Pancreas (tissue), 10 donors: ENCODE measurements around the gene NPHP4. TPM values are rescaled to one million over a fixed set of nuclear protein-coding genes. Genes with fewer than 3 reads are reported as not detected.

Experiments
- ATAC-seq, 4 donors: fragments of 200-7000 bp; cut with Tn5 transposase; one replicate each; pipeline versions ENCODE4 v1.8.0 to v1.9.1; 2020; ENCODE audit warnings: mild to moderate bottlenecking in 4 of 4, moderate library complexity in 4 of 4
- DNase-seq, 6 donors: peaks; one replicate each; pipeline ENCODE4 v3.0.0-alpha.2; 2020
- FAIRE-seq: peaks from 2 replicates; lab custom pipeline; 2012; peaks lifted over from hg19 to GRCh38; lab: Jason Lieb, UNC
- H3K27ac ChIP-seq, 4 donors: fragments of 200-600 bp; sonication (generic); 1 replicate in 3 of 4; 2 replicates in 1 of 4; pipeline versions ENCODE4 v1.5.0 to v1.8.0; 2020
- H3K27me3 ChIP-seq, 4 donors: fragments of 200-600 bp; one replicate each; pipeline ENCODE4 v1.8.0; 2021
- H3K36me3 ChIP-seq, 3 donors: fragments of 200-600 bp; sonication (generic) in 1 of 3; one replicate each; pipeline versions ENCODE4 v1.5.0 to v1.8.0; 2020 to 2021
- H3K4me1 ChIP-seq, 3 donors: fragments of 200-600 bp; one replicate each; pipeline ENCODE4 v1.8.0; 2021
- H3K4me3 ChIP-seq, 4 donors: fragments of 200-600 bp; sonication (generic) in 2 of 4; one replicate each; pipeline versions ENCODE4 v1.5.0 to v1.8.0; 2020 to 2021
- H3K9me3 ChIP-seq, 4 donors: fragments of 200-600 bp; one replicate each; pipeline ENCODE4 v1.8.0; 2021
- WGBS, 2 donors: extraction: QIAGEN DNeasy Blood & Tissue Kit; methylation state at CpG; one replicate each; pipeline ENCODE4 v1.1.7; 2013; 5-methylcytosine and 5-hydroxymethylcytosine counted together
- intact Hi-C, 3 donors: fragments of 100-400 bp; cut with DNase I; formaldehyde crosslinking; loops; one replicate each; pipeline versions ENCODE4 v1.11.1 to v1.14.2; 2022
- polyA plus RNA-seq, 2 donors: library from polyadenylated mRNA; stranded (reverse); fragments of 200-250 nt; gene quantifications; one replicate each; pipeline ENCODE4 v1.2.3, GENCODE V29; 2013
- total RNA-seq, 6 donors: library from RNA; stranded (reverse); fragmentation: NEBNext Ultra II Directional in 4 of 6; extraction: Animal tissue kit (Norgen Biotek cat#: 25700) in 4 of 6; gene quantifications; one replicate each; pipeline versions ENCODE4 v1.2.1 to v1.2.4, GENCODE V29; 2021 to 2023
- TF ChIP-seq, protein P1 (sequence below), 4 donors: fragments of 200-600 bp; sonication (generic) in 3 of 4; IDR thresholded peaks; one replicate each; pipeline versions ENCODE4 v1.5.0 to v1.8.0; 2021; ENCODE audit warnings: antibody characterized with exemption in 4 of 4
- donor health status: healthy with polysubstance abuse.
- donor health status: DM: no; HTN: no; CAD: no; lungs with moderate emphysema.
- donor health status: DM: no; HTN: no; CAD: no.
- donor health status: control.
- donor health status: control.
- donor health status: Bipolar disorder and iron deficiency.
- donor health status: DM: yes; HTN: yes; CAD: no.
- donor health status: DM: no; HTN: no; CAD: no.
- donor health status: DM: no; HTN: no; CAD: no.
- donor health status: DM: yes; HTN: yes; CAD: no.

The NPHP4 gene
- total and polyA plus RNA-seq, 8 donors: 4.0 to 9.7 (median 5.7) TPM

DNA sequence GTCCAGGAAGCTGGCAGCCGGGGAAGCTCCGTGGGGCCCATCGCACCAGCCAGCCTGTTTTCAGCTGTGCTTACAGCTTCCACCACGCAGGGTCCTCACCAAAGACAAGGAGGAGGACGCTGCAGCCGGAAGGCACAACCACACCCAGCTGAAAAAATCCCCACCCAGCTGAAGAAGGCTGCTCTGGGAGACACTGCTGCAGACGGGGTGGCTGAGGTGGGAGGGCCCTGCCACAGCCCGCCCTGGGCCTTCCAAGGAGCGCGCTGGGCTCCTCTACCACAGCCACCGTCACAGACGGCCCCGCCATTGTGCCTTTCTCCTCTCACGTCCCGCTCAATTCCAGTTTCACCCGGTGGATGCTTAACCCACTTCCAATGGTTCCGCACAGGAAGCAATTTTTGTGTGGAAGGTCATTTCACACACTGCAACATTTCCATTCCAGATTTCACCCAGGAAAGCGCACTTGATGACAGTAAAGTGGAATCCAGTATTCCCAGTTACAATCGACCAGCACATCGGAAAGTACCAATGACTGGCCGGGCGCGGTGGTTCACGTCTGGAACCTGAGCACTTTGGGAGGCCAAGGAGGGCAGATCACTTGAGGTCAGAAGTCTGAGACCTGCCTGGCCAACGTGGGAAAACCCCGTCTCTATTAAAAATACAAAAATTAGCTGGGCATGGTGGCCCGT is 47.9 kb downstream of the NPHP4 start:
- TF ChIP-seq, protein P1, sequence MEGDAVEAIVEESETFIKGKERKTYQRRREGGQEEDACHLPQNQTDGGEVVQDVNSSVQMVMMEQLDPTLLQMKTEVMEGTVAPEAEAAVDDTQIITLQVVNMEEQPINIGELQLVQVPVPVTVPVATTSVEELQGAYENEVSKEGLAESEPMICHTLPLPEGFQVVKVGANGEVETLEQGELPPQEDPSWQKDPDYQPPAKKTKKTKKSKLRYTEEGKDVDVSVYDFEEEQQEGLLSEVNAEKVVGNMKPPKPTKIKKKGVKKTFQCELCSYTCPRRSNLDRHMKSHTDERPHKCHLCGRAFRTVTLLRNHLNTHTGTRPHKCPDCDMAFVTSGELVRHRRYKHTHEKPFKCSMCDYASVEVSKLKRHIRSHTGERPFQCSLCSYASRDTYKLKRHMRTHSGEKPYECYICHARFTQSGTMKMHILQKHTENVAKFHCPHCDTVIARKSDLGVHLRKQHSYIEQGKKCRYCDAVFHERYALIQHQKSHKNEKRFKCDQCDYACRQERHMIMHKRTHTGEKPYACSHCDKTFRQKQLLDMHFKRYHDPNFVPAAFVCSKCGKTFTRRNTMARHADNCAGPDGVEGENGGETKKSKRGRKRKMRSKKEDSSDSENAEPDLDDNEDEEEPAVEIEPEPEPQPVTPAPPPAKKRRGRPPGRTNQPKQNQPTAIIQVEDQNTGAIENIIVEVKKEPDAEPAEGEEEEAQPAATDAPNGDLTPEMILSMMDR (IDR thresholded peaks at IDR 0.05): no peak
- 90 to 92% methylated on average over 27 of the region's 27 CpGs for WGBS, 2 donors
- Histone ChIP-seq H3K36me3 (peaks cover 0 to 9% (median 0%) of the 10 kb centered on the region in 3 donors), H3K9me3 (no peaks in the 10 kb centered on the region), H3K27ac (no peak overlapping the region), H3K27me3 (no peaks in the 10 kb centered on the region), H3K4me1 (no peaks in the 10 kb centered on the region), H3K4me3 (no peak overlapping the region)
- intact Hi-C loops: no loop called here
- FAIRE-seq (no peak), ATAC-seq (no peak), DNase-seq (no peak)

DNA sequence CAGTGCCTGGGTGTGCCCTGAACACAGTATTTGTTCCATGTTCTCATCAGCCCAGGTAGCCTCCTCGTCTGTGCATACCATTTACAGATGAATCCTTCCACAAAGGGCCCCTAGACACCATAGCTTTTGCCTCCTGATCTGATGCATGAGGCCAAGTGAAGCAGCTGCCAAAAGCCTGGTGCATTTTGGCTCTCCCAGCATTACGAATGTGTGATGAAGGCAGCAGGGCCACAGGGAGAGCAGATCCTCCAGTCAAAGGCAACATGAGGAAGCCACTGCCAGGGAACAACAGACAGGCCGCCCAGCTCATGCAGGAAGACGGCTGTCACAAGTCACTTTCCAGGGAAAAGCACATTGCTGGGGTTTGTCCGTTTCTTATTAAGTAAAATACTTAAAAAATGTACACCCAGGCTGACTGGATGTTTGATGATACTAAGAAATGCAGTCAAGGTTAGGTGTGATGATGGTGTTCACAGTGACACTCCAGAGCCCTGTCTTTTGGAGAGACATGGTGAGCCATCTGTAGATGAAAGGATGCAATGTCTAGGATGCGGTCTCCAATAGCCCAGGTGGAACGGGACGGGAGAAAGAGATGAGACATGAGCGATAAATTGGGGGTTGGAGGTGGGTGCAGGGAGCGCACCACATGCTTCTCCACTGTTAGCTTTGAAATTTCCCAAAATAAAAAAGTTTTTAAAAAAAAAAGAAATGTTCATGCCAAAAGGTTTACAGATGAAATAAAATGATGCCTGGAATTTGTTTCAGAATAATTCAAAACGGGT is 48.7 kb downstream of the NPHP4 start:
- Histone ChIP-seq H3K9me3 (no peaks in the 10 kb centered on the region), H3K27ac (no peak overlapping the region), H3K4me1 (no peaks in the 10 kb centered on the region), H3K36me3 (peaks cover 0 to 9% (median 0%) of the 10 kb centered on the region in 3 donors), H3K27me3 (no peaks in the 10 kb centered on the region), H3K4me3 (no peak overlapping the region)
- ATAC-seq (no peak), DNase-seq (no peak), FAIRE-seq (no peak)
- WGBS, 2 donors: 84 to 89% methylated on average over 11 of the region's 11 CpGs
- intact Hi-C loops: no loop called here
- TF ChIP-seq, protein P1 (IDR thresholded peaks at IDR 0.05): no peak

DNA sequence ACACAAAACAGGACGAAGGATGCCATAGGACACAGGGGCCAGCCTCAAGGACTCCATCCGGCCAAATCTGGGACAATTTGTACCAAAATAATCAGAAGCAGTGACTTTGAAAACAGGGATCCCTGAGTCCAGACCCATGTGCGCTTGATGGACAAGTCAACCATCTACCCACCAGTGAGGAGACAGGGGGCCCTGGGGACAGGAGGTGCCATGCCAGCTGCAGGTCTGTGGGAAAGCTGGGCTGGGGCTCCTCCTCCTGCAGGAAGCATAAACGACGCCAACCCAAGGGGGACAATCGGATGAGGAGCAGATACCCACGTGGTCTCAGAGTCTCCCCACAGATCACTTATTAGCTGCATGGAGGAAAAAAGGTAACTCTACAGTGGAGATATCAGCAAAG is 50.6 kb downstream of the NPHP4 start:
- no peaks in the 10 kb centered on the region for H3K27me3 ChIP-seq
- intact Hi-C loops: no loop called here
- FAIRE-seq (no peak), ATAC-seq (no peak), DNase-seq (no peak)
- no peak overlapping the region for H3K27ac ChIP-seq
- TF ChIP-seq, protein P1 (IDR thresholded peaks at IDR 0.05): no peak
- no peak overlapping the region for H3K4me3 ChIP-seq
- 94 to 96% methylated on average over 7 of the region's 7 CpGs for WGBS, 2 donors
- no peaks in the 10 kb centered on the region for H3K4me1 ChIP-seq
- no peaks in the 10 kb centered on the region for H3K9me3 ChIP-seq
- H3K36me3 ChIP-seq: peaks cover 0 to under 1% (median 0%) of the 10 kb centered on the region in 3 donors

DNA sequence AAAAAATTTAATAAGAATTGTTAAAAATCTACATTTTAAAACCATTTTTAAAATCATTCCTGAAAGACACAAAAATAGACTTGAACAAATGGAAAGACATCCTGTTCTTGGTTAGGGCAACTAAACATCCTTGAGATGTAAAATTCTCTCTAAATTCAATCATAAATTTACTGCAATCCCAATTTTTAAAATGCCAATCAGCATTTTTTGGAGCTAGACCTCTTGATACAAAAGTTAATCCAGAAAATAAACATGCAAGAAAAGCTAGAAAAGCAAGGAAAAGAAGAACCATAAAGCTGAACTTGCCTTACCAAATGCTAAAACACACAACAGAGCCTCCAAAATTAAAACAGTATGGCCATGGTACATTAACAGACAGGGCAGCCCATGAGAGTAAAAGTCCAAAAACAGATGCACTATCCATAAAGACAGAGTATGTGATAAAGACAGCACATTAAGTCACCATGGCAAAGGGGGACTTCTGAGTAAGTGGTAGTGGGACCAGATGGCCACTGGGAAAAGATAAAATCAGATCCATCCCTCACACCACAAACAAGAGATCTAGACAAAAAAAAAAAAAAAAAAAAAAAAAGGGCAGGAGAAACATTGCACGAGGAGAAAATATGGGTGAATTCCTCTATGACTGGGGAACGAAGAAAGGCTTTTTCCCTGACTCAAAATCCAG is 51.4 kb downstream of the NPHP4 start:
- no peak for ATAC-seq
- FAIRE-seq: no peak

More for the DNA sequence above, 51.4 kb downstream of the NPHP4 start:
- H3K27ac ChIP-seq: no peak overlapping the region
- H3K4me1 ChIP-seq: no peaks in the 10 kb centered on the region
- no peak for DNase-seq
- no peaks in the 10 kb centered on the region for H3K9me3 ChIP-seq
- intact Hi-C loops: no loop called here
- no peaks in the 10 kb centered on the region for H3K27me3 ChIP-seq
- H3K36me3 ChIP-seq: no peaks in the 10 kb centered on the region
- TF ChIP-seq, protein P1 (IDR thresholded peaks at IDR 0.05): no peak
- H3K4me3 ChIP-seq: no peak overlapping the region
- WGBS, 2 donors: 98 to 100% methylated on average over 2 of the region's 2 CpGs
